Lower leg skin (tissue), 3 donors: ENCODE data around the gene DMBT1.

ENCODE experiments used
- POLR2A ChIP-seq, 2 donors: fragments of 450-650 bp; IDR thresholded peaks; one replicate each; pipeline ENCODE4 v1.6.1; 2016 to 2017; ENCODE audit warnings: antibody characterized with exemption in 2 of 2, mild to moderate bottlenecking in 1 of 2, moderate library complexity in 1 of 2
- TF ChIP-seq, protein P1 (sequence below), 3 donors: fragments of 450-650 bp; IDR thresholded peaks; one replicate each; pipeline ENCODE4 v1.5.1; 2016; ENCODE audit warnings: antibody characterized with exemption in 3 of 3, mild to moderate bottlenecking in 3 of 3, moderate library complexity in 2 of 3

DNA sequence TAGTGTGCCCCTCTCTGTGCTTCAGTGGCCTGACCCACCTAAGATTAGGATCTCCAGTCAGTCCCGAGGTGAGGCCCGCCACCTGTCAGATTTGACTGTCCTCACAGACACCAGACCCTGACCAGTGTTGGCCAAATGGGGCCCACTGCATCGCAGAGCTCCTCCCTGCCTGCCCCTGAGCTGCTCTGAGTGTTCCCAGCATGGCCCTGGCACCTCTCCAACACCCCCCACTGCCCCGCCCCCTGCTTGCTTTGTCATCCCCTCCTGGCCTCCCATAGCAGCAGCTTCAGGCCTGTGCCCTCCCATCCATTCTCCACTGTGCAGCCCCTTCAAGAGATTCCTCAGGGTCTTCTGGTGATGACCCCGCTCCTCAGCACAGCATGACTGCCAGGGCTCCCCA lies 71.5 kb downstream of the DMBT1 start:
- TF ChIP-seq, protein P1, sequence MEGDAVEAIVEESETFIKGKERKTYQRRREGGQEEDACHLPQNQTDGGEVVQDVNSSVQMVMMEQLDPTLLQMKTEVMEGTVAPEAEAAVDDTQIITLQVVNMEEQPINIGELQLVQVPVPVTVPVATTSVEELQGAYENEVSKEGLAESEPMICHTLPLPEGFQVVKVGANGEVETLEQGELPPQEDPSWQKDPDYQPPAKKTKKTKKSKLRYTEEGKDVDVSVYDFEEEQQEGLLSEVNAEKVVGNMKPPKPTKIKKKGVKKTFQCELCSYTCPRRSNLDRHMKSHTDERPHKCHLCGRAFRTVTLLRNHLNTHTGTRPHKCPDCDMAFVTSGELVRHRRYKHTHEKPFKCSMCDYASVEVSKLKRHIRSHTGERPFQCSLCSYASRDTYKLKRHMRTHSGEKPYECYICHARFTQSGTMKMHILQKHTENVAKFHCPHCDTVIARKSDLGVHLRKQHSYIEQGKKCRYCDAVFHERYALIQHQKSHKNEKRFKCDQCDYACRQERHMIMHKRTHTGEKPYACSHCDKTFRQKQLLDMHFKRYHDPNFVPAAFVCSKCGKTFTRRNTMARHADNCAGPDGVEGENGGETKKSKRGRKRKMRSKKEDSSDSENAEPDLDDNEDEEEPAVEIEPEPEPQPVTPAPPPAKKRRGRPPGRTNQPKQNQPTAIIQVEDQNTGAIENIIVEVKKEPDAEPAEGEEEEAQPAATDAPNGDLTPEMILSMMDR (IDR thresholded peaks at IDR 0.05) = no peak
- TF ChIP-seq POLR2A (IDR thresholded peaks at IDR 0.05) = no peak
